ENCODE results near the gene LRCH4. TPM values are rescaled to one million over a fixed set of nuclear protein-coding genes. Genes with fewer than 3 reads are reported as not detected.
A peak's percentile ranks its signal among the peaks of the same experiment; 100 is the strongest.
"Not testable (repeated sequence)": the region's sequence is repeated elsewhere in the genome, so short reads cannot be mapped to it uniquely, and the experiment has no call there.

Gene LRCH4
- total and polyA plus RNA-seq, 5 donors from 2014 or later: 115 to 350 (median 129) TPM

DNA sequence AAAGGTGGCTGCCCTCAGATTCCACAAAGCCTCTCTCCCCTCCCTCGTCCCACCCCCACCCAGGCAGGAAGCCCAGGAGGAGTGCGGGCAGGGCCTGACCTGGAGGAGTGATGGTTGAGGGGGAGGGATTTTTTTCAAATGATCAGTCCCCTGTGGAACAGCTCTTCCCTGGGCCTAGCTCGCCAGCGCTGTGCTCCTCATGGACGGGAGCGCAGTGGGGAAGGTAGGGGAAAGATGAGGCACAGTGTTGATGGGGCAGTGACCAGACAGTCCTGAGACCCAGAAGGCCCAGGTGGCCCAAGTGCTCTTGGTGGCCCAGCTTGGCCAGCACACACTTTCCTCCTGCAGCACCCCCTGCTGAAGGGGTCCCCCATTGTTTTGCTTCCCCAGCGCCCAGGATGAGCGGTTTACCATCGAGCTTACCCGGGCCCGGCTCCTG lies 20.8 kb downstream of the LRCH4 start:
- ATAC-seq (ENCODE audit: low read depth in 2 of 2) (no peak), DNase-seq (no peak)
- no peaks in the 10 kb centered on the region for H3K9me3 Mint-ChIP-seq

DNA sequence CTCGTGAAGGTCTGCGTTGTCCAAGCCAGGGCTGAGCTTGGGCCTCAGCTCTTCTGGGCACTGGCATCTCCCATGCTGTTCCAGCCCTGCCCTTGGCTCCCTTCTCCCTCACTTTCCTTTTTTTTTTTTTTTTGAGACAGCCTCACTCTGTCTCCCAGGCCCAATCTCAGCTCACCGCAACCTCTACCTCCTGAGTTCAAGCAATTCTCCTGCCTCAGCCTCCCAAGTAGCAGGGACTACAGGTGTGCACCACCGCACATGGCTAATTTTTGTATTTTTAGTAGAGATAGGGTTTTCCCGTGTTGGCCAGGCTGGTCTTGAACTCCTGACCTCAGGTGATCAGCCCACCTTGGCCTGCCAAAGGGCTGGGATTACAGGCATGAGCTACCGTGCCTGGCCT lies 21.5 kb downstream of the LRCH4 start:
- peaks cover 5 to 34% (median 22%) of the 10 kb centered on the region in 4 donors for H3K4me1 Mint-ChIP-seq
- H3K27ac Mint-ChIP-seq; H3K4me3 Mint-ChIP-seq; H3K4me3 ChIP-seq (ENCODE audit: low read depth, low read length); H3K9me3 ChIP-seq (ENCODE audit: control insufficient read depth in 2 of 2, low read length in 2 of 2); H3K27ac ChIP-seq (ENCODE audit: insufficient read depth, low read length, poor library complexity, severe bottlenecking); H3K27me3 Mint-ChIP-seq; H3K9me3 Mint-ChIP-seq; DNase-seq; H3K36me3 Mint-ChIP-seq; ATAC-seq (ENCODE audit: low read depth in 2 of 2); H3K27me3 ChIP-seq (ENCODE audit: control insufficient read depth, insufficient read depth, low read length): not testable (repeated sequence)
- Histone ChIP-seq H3K4me1 (ENCODE audit: control insufficient read depth, insufficient read depth, low read length, poor library complexity, severe bottlenecking) (peaks cover 29% of the 10 kb centered on the region), H3K36me3 (ENCODE audit: control insufficient read depth, insufficient read depth, low read length) (peaks cover 16% of the 10 kb centered on the region)

More for the DNA sequence above, 20.8 kb downstream of the LRCH4 start:
- Mint-ChIP-seq H3K4me1 (peaks cover 0 to 33% (median 19%) of the 10 kb centered on the region in 4 donors), H3K4me3 (no peak overlapping the region), H3K27ac (no peak overlapping the region), H3K27me3 (peaks cover 7% of the 10 kb centered on the region), H3K36me3 (peaks cover 4% of the 10 kb centered on the region)
- Histone ChIP-seq H3K9me3 (ENCODE audit: control insufficient read depth in 2 of 2, low read length in 2 of 2) (no peaks in the 10 kb centered on the region), H3K27ac (ENCODE audit: insufficient read depth, low read length, poor library complexity, severe bottlenecking) (no peak overlapping the region), H3K27me3 (ENCODE audit: control insufficient read depth, insufficient read depth, low read length) (no peaks in the 10 kb centered on the region), H3K4me1 (ENCODE audit: control insufficient read depth, insufficient read depth, low read length, poor library complexity, severe bottlenecking) (peaks cover 31% of the 10 kb centered on the region), H3K4me3 (ENCODE audit: low read depth, low read length) (no peak overlapping the region), H3K36me3 (ENCODE audit: control insufficient read depth, insufficient read depth, low read length) (peaks cover 16% of the 10 kb centered on the region)

DNA sequence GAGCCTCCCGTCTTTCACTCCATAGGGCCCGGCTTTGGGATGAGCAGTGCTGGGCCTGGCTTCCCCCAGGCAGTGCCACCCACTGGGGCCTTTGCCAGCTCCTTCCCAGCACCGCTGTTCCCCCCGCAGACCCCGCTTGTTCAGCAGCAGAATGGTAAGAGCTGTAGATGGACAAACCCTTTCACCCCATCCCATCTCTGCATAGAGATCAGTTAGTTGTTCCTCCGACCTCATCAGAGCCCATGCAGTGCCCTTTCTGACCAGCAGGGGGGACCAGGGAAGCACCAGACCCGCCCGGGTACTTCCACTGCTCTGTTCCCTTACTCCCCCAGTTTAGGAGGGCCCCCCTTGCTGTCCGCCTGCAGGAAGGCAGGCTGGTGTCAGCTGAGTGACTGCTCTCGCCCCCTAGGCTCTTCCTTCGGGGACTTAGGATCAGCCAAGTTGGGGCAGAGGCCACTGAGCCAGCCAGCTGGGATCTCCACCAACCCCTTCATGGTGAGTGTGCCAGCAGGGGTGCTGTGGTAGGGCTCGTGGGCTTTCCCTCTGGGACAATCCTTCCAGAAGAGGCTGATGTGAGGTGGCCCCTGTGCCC lies 22.0 kb downstream of the LRCH4 start:
- peak overlapping the region in 2 of 3 donors; percentile 34 to 46 for H3K27ac Mint-ChIP-seq
- H3K4me1 ChIP-seq (ENCODE audit: control insufficient read depth, insufficient read depth, low read length, poor library complexity, severe bottlenecking): peaks cover 24% of the 10 kb centered on the region
- H3K4me3 ChIP-seq (ENCODE audit: low read depth, low read length): no peak overlapping the region
- ATAC-seq (ENCODE audit: low read depth in 2 of 2) (peak; percentile 60 to 64), DNase-seq (peak; percentile 67 to 82 (median 79))
- peaks cover 2% of the 10 kb centered on the region for H3K27me3 Mint-ChIP-seq
- H3K27me3 ChIP-seq (ENCODE audit: control insufficient read depth, insufficient read depth, low read length): no peaks in the 10 kb centered on the region
- peaks cover 16% of the 10 kb centered on the region for H3K36me3 ChIP-seq (ENCODE audit: control insufficient read depth, insufficient read depth, low read length)
- H3K4me3 Mint-ChIP-seq: no peak overlapping the region
- no peaks in the 10 kb centered on the region for H3K9me3 Mint-ChIP-seq
- H3K27ac ChIP-seq (ENCODE audit: insufficient read depth, low read length, poor library complexity, severe bottlenecking): peak overlapping the region; percentile 17
- H3K9me3 ChIP-seq (ENCODE audit: control insufficient read depth in 2 of 2, low read length in 2 of 2): no peaks in the 10 kb centered on the region
- peaks cover 7% of the 10 kb centered on the region for H3K36me3 Mint-ChIP-seq
- H3K4me1 Mint-ChIP-seq: peaks cover 5 to 34% (median 19%) of the 10 kb centered on the region in 4 donors

DNA sequence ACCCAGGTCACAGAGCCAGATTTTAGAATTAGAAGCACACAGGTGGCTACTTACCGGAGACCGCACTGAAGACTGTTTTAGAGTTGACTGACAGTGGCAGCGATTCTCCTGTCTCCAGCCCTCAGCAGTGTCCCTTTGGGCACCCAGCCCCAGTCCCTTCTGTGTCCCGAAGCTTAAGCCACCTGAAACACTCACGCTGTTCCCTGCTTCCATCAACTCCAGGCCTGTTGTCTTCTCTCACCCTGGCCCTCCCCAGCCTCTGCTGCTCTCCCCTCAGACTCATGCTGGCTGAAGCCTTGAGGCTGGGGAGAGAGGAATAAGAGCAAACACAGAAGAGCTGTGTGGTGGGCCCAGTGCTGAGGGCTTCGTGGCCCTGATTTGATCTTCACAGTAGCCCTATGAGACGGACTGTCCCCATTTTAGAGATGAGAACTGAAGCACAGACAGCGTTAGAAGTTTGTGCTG lies 22.8 kb downstream of the LRCH4 start:
- peak overlapping the region in 2 of 3 donors; percentile 46 to 75 for H3K27ac Mint-ChIP-seq
- H3K36me3 Mint-ChIP-seq: peaks cover 7% of the 10 kb centered on the region
- Histone ChIP-seq H3K27me3 (ENCODE audit: control insufficient read depth, insufficient read depth, low read length) (no peaks in the 10 kb centered on the region), H3K4me3 (ENCODE audit: low read depth, low read length) (no peak overlapping the region), H3K27ac (ENCODE audit: insufficient read depth, low read length, poor library complexity, severe bottlenecking) (no peak overlapping the region), H3K36me3 (ENCODE audit: control insufficient read depth, insufficient read depth, low read length) (peaks cover 22% of the 10 kb centered on the region), H3K4me1 (ENCODE audit: control insufficient read depth, insufficient read depth, low read length, poor library complexity, severe bottlenecking) (peaks cover 16% of the 10 kb centered on the region), H3K9me3 (ENCODE audit: control insufficient read depth in 2 of 2, low read length in 2 of 2) (no peaks in the 10 kb centered on the region)
- no peaks in the 10 kb centered on the region for H3K9me3 Mint-ChIP-seq
- no peak for DNase-seq
- no peak for ATAC-seq (ENCODE audit: low read depth in 2 of 2)
- no peaks in the 10 kb centered on the region for H3K27me3 Mint-ChIP-seq
- peaks cover 5 to 28% (median 15%) of the 10 kb centered on the region in 4 donors for H3K4me1 Mint-ChIP-seq
- H3K4me3 Mint-ChIP-seq: no peak overlapping the region

DNA sequence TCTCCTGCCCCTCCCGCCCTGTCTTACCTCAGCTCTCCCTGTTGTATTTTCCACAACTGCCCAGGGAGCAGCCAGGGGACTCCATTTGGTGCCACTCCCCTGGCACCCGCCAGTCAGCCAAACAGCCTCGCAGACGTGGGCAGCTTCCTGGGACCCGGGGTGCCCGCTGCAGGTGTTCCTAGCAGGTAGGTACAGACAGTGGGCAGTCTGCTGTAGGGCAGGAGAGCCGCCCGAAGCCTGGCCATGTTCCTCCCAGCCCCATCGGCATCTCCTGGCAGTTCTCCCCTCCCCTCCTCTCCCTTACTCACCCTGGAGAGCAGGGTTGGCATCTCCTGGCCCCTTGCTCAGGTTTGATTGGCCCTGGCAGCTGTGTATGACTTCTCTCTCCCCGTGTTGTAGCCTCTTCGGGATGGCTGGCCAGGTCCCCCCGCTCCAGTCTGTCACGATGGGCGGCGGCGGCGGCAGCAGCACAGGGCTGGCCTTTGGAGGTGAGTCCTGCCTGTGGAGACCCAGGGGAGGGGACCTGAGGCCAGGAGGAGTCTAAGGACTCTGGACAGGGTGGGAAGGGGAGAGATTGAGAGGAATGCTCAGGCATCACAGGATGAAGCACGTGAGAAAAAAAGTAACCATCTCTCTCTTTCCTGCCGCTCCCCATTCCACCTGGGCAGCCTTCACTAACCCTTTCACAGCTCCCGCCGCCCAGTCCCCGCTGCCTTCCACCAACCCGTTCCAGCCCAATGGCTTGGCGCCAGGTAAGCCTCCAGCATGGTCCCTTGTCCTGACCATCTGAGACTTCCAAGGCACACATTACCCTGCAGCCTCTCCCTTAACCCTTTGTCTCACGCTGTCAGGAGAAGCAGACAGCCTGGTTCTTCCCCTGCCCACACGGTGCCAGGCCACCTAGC lies 23.5 kb downstream of the LRCH4 start:
- peaks cover 9% of the 10 kb centered on the region for H3K4me1 ChIP-seq (ENCODE audit: control insufficient read depth, insufficient read depth, low read length, poor library complexity, severe bottlenecking)
- H3K27ac Mint-ChIP-seq: peak overlapping the region in 2 of 3 donors; percentile 46 to 75
- H3K27me3 ChIP-seq (ENCODE audit: control insufficient read depth, insufficient read depth, low read length): no peaks in the 10 kb centered on the region
- H3K27me3 Mint-ChIP-seq: no peaks in the 10 kb centered on the region
- H3K4me3 ChIP-seq (ENCODE audit: low read depth, low read length): no peak overlapping the region
- H3K4me3 Mint-ChIP-seq: no peak overlapping the region
- DNase-seq (no peak), ATAC-seq (ENCODE audit: low read depth in 2 of 2) (no peak)
- peaks cover 4 to 24% (median 13%) of the 10 kb centered on the region in 4 donors for H3K4me1 Mint-ChIP-seq
- H3K36me3 ChIP-seq (ENCODE audit: control insufficient read depth, insufficient read depth, low read length): peaks cover 23% of the 10 kb centered on the region
- H3K9me3 Mint-ChIP-seq: no peaks in the 10 kb centered on the region
- peaks cover 7% of the 10 kb centered on the region for H3K36me3 Mint-ChIP-seq
- no peaks in the 10 kb centered on the region for H3K9me3 ChIP-seq (ENCODE audit: control insufficient read depth in 2 of 2, low read length in 2 of 2)
- H3K27ac ChIP-seq (ENCODE audit: insufficient read depth, low read length, poor library complexity, severe bottlenecking): no peak overlapping the region

DNA sequence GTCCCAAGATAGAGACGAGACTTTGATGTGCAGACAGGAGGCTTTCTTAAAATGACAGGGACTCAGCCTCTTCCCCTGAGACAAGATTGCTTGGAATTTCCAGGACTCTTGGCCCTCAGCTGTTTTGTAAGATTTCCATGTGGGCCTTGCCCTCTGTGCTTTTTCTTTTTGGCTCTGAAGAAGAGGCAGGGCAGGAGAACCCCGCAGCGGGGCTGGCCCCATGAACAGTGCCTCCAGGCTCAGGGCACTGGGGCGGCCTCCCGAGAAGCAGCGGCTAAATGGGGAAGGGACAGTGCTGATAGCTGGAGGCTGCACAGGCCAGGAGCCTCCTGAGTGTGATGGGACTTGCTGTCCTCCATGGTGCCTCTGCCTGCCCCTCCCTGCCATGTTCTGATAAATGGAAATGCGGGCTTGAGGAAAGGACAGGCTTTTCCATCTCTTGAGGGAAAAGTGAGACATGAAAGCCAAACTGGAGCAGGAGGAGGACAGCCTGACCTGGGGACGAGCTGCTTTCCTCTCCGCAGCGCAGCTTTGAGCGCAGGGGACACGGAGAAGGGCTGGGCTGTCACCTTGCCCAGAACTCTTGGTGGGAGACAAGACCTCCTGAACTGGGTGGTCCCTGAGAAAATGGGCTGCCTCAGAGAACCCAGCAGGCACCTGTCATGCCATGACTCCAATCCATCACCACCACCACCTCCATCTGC lies 24.3 kb downstream of the LRCH4 start:
- ATAC-seq (ENCODE audit: low read depth in 2 of 2) (no peak), DNase-seq (no peak)
- Mint-ChIP-seq H3K4me1 (peaks cover 4 to 21% (median 11%) of the 10 kb centered on the region in 4 donors), H3K27ac (no peak overlapping the region), H3K9me3 (no peaks in the 10 kb centered on the region), H3K4me3 (no peak overlapping the region), H3K27me3 (no peaks in the 10 kb centered on the region), H3K36me3 (peaks cover 7% of the 10 kb centered on the region)
- Histone ChIP-seq H3K27me3 (ENCODE audit: control insufficient read depth, insufficient read depth, low read length) (no peaks in the 10 kb centered on the region), H3K9me3 (ENCODE audit: control insufficient read depth in 2 of 2, low read length in 2 of 2) (no peaks in the 10 kb centered on the region), H3K36me3 (ENCODE audit: control insufficient read depth, insufficient read depth, low read length) (peaks cover 28% of the 10 kb centered on the region), H3K27ac (ENCODE audit: insufficient read depth, low read length, poor library complexity, severe bottlenecking) (no peak overlapping the region), H3K4me3 (ENCODE audit: low read depth, low read length) (no peak overlapping the region), H3K4me1 (ENCODE audit: control insufficient read depth, insufficient read depth, low read length, poor library complexity, severe bottlenecking) (peaks cover 8% of the 10 kb centered on the region)

DNA sequence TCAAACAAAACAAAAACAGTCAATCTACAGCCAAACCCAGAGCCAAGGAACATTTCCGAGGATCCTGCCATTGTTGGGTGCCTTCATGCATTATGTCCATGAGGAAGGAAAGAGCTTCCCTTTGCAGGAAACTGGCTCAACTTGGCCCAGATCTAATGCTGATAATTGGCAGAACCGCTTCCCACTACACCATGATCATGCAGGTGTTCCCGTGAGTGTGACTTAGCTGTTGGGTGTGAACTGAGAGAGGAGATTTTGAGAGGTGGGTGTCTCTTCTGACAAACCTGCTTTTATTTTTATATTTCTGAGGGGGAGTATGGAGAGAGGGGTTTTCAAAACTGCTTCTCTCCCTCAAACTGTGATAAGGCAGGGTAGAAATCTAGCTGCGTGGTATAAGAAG lies 26.8 kb downstream of the LRCH4 start:
- peaks cover 7% of the 10 kb centered on the region for H3K4me1 ChIP-seq (ENCODE audit: control insufficient read depth, insufficient read depth, low read length, poor library complexity, severe bottlenecking)
- Mint-ChIP-seq H3K27me3 (no peaks in the 10 kb centered on the region), H3K36me3 (peaks cover 17% of the 10 kb centered on the region), H3K27ac (no peak overlapping the region), H3K4me1 (peaks cover 5 to 17% (median 10%) of the 10 kb centered on the region in 4 donors), H3K9me3 (no peaks in the 10 kb centered on the region), H3K4me3 (peak overlapping the region in 2 of 4 donors; percentile 32 to 44)
- DNase-seq: no peak
- no peaks in the 10 kb centered on the region for H3K9me3 ChIP-seq (ENCODE audit: control insufficient read depth in 2 of 2, low read length in 2 of 2)
- no peak overlapping the region for H3K4me3 ChIP-seq (ENCODE audit: low read depth, low read length)
- no peak overlapping the region for H3K27ac ChIP-seq (ENCODE audit: insufficient read depth, low read length, poor library complexity, severe bottlenecking)
- no peak for ATAC-seq (ENCODE audit: low read depth in 2 of 2)
- H3K36me3 ChIP-seq (ENCODE audit: control insufficient read depth, insufficient read depth, low read length): peaks cover 48% of the 10 kb centered on the region
- no peaks in the 10 kb centered on the region for H3K27me3 ChIP-seq (ENCODE audit: control insufficient read depth, insufficient read depth, low read length)

Data from CD4-positive, CD25-positive, alpha-beta regulatory T cell (primary cell).